Suppressor macrophage treated with lipopolysaccharide for 4 hours (primary cell): Measurements from ENCODE around the gene CHST8.
"Not testable (repeated sequence)": the region's sequence is repeated elsewhere in the genome, so short reads cannot be mapped to it uniquely, and the experiment has no call there.

Experiments used
- DNase-seq: peaks from one replicate; pipeline ENCODE4 v3.0.0-alpha.2; 2020

CHST8 gene

DNA sequence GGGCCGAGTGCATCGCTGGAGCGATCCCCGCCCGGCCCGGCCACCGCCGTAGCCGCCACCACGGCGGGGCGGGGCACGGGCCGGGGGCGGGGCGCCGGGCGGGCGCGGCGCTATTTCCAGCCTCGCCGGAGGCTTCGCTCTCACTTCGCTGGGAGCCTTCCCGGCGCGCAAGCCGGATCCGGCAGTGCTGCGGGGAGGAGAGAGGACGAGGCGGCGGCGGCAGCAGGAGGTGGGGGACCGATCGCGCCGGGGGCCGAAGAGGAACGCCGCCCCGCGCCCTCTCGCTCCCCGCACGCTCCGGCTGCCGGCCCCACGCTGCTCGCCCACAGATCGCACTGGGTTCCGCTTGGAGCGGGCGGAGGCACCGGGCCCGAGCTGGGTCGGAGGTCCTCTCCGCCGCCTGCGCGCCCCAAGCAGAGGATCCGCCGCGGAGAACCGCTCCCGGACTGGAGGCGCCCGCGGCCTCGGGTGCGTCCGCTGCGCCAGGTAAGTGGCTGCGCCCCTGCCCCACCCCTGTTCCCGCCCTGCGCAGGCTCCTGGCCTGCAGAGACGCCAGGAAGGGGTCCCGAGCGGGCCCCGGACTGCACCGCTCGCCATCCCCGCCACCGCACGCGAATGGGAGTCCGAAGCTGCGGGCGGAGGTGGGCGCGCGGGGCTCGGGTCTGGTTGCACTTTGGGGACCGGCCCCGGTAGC, at the start of gene CHST8:
Gene CHST8 (plus strand): TSS at position 143 of the 694 bp plus-strand sequence. CDS start 67,309 bp downstream, outside the sequence.
- peak; percentile 12 for DNase-seq

DNA sequence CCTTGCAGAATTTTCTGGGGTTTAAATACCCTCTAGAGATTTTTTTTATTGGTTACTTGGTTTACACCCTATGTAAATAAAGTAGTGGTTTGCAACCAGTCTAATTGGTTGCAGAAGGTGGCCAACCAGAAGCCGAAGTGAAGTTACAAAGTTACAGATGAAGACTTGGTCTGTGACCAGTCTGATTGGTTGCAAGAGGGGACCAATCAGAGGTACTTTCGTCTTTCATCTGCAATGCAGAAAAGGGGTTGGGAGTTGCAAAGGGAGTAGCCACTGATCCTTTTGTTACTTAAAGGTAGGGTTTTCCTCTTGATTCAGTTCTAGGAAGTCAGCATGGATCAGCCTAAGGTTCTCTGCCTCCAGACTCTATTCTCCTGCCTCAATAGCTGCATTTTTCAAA, 48.8 kb upstream of the CHST8 start:
- DNase-seq, result no peak

GRCh38 chr19:33574824-33575223, 46.9 kb upstream of the CHST8 start:
- no peak for DNase-seq

DNA sequence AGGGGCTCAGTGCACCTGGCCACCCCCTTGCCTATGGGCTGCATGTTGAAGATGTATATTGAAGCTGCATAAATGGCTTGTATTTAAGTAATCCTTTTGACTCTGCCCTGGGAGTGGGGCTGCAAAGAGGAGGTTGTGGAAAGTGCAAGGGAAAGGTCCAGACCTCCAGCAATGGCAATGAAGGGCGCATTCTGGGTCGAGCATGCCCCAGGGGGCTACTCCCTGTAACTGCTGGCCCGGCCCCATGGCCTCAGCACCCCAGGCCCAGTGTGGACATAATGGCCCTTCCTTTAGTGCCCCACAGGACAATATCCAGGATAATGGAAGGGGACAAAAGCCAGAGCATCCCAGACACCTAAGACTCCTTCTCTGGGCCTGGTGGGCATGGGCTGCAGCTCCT, 43.1 kb upstream of the CHST8 start:
- no peak for DNase-seq

DNA sequence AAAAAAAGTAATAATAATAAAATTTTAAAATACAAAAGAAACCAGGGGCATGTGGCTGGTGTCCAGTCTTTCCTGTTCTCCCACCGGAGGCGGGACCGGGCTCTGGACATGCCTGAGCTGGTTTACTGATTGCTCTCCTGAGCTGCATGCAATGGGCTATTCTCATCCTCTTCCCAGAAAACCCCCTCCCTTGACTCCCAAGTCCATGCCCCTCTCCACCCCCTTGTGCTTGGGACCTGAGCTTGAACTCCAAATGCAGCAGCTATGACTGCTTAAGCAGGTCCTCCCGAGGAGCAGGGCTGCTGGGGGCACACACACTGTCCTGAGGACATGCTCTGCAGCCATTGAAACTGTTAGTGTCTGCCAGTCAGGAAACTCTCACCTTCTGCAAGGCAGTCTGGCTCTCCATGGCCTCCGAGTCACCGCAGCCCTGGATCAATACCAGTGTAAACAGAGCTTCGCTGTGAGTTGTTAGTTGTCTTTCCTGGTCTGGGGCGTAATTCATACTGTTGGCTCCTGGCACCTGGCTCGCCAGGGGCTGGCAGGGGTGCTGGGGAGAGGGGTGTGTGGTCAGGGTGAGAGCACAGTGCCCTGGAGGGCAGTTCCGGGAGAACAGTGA, 41.6 kb upstream of the CHST8 start:
- DNase-seq, result no peak

DNA sequence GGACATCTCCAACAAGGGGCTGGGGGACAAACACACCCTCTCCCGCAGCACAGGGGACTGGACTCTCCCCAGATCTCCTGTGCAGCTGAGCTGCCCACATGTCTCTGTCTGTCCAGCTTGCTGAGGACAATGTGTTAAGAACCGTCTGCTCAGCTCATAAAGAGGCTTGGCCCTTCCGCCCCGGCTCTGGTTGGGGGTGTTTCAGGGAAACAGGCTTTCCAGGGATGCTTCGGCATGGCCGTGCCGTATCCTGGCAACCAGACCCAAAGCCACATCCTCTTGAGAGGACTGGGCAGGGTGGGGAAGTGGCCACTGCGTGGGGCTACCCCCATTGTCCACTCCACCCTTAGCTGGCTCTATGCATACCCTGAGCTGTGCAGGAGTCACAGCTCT, 41.1 kb upstream of the CHST8 start:
- DNase-seq, result no peak

DNA sequence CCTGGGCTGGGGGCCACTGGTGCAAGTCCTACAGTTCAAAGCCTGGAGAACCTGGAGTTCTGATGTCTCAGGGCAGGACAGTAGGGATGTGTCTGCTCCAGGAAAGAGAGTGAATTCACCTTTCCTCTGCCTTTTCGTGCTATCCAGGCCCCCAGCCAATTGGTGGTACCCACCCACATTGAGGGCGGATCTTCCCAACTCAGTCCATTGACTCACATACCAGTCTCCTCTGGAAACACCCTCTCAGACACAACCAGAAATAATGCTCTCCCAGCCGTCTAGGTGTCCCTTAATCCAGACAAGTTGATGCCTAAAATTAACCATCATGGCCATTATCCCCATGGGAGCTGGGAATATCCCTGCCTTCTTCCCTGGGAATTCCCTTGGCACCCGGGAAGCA, 38.8 kb upstream of the CHST8 start:
- no peak for DNase-seq

DNA sequence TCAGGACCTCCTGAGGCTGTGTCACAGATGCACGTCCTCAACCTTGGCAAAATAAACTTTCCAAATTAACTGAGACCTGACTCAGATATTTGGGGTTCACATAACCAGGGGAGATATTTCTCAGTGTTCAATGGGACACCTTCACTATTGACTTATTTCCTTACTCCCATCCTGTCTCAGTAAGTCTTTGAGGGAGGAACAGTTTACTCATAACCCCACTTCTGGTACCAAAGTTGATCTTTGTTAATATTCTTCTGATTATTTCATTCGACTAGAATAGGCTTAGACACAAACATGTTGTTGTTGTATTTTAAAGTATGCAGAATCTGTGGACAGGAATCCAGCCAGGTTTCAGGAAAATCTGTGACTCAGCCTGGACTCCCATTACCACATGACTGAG, 34.6 kb upstream of the CHST8 start:
- no peak for DNase-seq

GRCh38 chr19:33590224-33590623, 31.5 kb upstream of the CHST8 start:
- no peak for DNase-seq

GRCh38 chr19:33595783-33596182, 26.0 kb upstream of the CHST8 start:
- no peak for DNase-seq

- DNase-seq, result no peak
These were observed 20.2 kb upstream of the CHST8 start for GRCh38 chr19:33601583-33601982.

DNA sequence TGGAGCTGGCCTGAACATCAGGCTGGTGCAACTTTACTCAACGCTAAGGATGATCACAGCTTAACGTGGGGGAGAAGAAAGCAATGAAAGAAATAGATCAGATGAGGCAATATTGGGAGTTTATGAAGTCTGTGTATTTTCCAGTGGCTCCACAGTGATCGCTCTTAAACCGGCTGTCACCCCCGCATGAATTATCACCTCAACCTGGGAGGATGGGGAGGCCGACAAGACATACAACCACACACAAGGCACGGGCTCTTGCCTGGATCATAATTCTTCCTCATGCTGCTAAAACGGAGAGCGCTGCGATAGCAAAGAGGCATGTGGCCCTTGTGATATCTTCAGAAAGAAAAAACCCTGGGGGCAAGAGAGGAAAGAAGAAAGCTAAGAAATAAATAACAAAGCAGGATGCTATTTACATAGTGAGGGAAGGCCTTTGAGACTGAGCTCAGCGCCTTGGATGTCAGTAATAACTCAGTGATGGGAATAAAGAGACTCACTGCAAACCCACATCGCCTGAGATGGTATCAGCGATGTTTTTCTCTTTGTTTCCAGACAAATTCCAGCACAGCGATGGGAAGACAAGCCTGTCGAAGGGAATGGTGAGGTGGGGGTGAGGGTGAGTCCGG, 19.1 kb upstream of the CHST8 start:
- DNase-seq, result no peak

GRCh38 chr19:33603377-33603776, 18.4 kb upstream of the CHST8 start:
- DNase-seq, result no peak

GRCh38 chr19:33604651-33605050, 17.1 kb upstream of the CHST8 start:
- DNase-seq, result no peak

DNA sequence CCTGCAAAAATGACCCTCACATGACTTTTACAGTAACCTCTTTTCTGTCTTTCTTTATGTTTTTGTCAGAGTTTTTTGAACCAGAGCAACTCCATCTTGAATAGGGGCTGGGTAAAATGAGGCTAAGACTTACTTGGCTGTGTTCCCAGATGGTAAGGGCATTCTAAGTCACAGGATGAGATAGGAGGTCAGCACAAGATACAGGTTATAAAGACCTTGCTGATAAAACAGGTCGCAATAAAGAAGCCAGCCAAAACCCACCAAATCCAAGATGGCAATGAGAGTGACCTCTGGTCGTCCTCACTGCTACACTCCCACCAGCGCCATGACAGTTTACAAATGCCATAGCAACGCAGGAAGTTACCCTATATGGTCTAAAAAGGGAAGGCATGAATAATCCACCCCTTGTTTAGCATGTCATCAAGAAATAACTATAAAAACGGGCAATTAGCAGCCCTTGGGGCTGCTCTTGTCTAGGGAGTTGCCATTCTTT, 15.9 kb upstream of the CHST8 start:
- DNase-seq, result not testable (repeated sequence)

DNA sequence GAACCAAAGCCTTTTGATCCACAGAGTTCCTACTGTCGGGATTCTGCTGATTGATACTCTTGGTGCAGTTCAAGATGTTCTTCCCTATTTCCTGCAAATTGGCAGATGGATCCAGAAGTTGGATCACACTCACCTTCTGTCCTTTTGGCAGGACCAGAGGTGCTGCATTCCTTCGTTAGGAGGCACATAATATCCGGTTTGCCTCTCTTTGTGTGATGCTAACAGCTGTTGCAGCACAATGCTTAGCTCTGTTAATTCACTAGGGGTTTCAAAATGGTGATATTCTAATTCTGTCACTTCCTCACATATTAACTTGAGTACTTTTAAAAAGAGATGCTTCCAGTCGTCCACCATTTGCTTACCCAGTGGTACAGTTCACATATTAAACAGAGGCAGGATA, 15.2 kb upstream of the CHST8 start:
- DNase-seq, result no peak

GRCh38 chr19:33609353-33609752, 12.4 kb upstream of the CHST8 start:
- no peak for DNase-seq

- DNase-seq, result no peak
These were observed 11.2 kb upstream of the CHST8 start for GRCh38 chr19:33610588-33610987.

DNA sequence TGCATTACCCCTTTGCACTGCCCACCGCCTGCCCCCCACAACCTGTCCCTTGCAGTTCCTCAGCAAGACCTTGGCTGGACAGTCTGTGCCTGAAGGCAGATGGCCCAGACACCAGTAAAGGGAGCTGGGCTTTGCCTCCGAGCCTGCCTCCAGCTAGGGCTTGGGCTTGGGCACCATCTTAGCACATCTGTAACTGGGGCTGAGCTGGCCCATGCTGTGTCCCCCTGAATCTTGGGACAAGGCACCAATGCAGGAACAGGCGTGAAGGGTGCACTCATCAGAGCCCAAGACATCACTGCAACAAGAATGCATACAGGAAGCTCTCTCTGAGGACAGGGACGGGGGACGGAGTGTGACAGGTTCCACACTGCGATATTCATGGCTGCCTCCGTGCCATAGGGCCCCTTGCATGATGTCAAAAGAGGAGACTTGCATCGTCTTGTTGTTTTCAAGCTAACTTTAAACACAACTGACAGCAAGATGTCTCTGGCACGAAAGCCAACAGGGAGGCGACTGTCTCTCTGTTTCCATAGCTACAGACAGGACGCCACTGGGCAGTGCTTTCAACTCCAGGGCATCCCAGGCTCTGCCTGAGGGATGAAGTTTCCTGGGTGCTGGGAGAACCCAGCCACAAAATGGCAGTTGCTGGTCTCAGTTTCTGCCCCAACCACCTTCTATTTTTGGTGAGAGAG, 8.7 kb upstream of the CHST8 start:
- DNase-seq, result no peak

DNA sequence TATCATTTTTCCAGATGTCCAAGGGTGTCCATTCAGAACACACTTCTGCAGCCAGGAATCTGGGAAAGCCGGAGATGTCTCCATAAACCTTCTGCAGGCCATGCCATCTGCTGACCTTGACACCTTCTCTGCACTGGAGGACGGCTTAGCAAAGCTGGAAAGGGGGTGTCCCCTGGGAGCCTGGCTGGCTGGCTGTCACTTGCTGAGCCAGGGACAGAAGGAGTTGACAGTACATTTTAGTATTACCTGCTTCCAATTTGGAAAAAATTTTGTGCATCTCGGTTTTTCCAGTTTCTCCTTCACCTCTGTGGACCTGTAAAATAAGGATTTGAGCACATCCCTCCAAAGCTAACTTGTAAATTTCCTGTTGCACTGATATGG, 8.1 kb upstream of the CHST8 start:
- no peak for DNase-seq

GRCh38 chr19:33616346-33616745, 5.4 kb upstream of the CHST8 start:
- no peak for DNase-seq

- DNase-seq, result no peak
These were observed 4.9 kb upstream of the CHST8 start for GRCh38 chr19:33616857-33617256.

- not testable (repeated sequence) for DNase-seq
These were observed 3.4 kb upstream of the CHST8 start for GRCh38 chr19:33618363-33618762.

DNA sequence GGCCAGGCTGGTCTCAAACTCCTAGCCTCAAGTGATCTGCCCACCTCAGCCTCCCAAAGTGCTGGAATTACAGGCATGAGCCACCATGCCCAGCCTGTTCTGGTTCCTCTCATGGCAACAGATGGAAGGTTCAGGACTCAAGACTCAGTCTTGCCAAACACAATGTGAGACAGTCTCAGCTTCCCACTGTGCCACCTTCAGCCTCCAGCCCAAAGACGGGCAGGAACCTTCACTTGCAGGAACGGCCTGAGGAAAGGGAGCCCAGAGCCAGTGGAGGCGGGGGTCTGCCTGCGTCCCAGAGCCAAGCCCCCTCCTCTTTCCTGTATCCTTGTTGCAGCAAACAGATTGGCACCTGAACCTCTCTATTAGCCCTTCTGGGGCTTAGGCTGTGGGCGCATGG, 2.9 kb upstream of the CHST8 start:
- no peak for DNase-seq
